H1 (cell line): ENCODE measurements around the gene AKR1C2. TPM values are rescaled to one million over a fixed set of nuclear protein-coding genes. Genes with fewer than 3 reads are reported as not detected.

Experiments used
- CTCF ChIA-PET: fragments of 300-600 bp; sonication (Branson Sonifier 250); formaldehyde crosslinking; loops from one replicate; lab custom pipeline; 2021; ENCODE audit not compliant: partially characterized antibody; lab: Charles Lee
- POLR2A ChIA-PET: fragments of 300-600 bp; sonication (Branson Sonifier 250); formaldehyde crosslinking; loops from one replicate; lab custom pipeline; 2021; ENCODE audit warnings: inconsistent platforms; ENCODE audit not compliant: partially characterized antibody; lab: Charles Lee
- DNase-seq, 2 experiments: peaks; one replicate each; pipeline versions ENCODE4 v3.0.0 to v3.0.0-alpha.2; 2010 to 2022; ENCODE audit warnings: low spot score in 2 of 2, low read depth in 1 of 2, mixed read lengths in 1 of 2
- FAIRE-seq: peaks from 2 replicates; lab custom pipeline; 2011; peaks lifted over from hg19 to GRCh38; lab: Jason Lieb, UNC
- H2AFZ ChIP-seq: 2 replicates; pipeline ENCODE4 v1.8.1; 2012; ENCODE audit warnings: low read length, inconsistent platforms
- H2AK5ac ChIP-seq: 2 replicates; pipeline ENCODE4 v1.6.1; 2013; ENCODE audit warnings: low read depth, low read length
- H2BK120ac ChIP-seq: replicated peaks from 2 replicates; pipeline ENCODE3; 2013; ENCODE audit warnings: low read depth, low read length, inconsistent platforms
- H2BK12ac ChIP-seq: 2 replicates; pipeline ENCODE4 v1.6.1; 2013; ENCODE audit warnings: low read depth, low read length
- H2BK15ac ChIP-seq: 2 replicates; pipeline ENCODE4 v1.6.1; 2013; ENCODE audit warnings: low read length
- H2BK20ac ChIP-seq: 2 replicates; pipeline ENCODE4 v1.6.1; 2013; ENCODE audit warnings: low read length
- H2BK5ac ChIP-seq: 2 replicates; pipeline ENCODE4 v1.6.1; 2013; ENCODE audit warnings: low read depth, low read length
- H3K14ac ChIP-seq: 2 replicates; pipeline ENCODE4 v1.6.1; 2013; ENCODE audit warnings: inconsistent platforms; ENCODE audit not compliant: insufficient read length
- H3K18ac ChIP-seq: 2 replicates; pipeline ENCODE4 v1.6.1; 2013; ENCODE audit warnings: low read length; ENCODE audit errors: extremely low read depth
- H3K23ac ChIP-seq: 2 replicates; pipeline ENCODE4 v1.6.1; 2013; ENCODE audit warnings: inconsistent platforms; ENCODE audit not compliant: insufficient read length
- H3K23me2 ChIP-seq: 2 replicates; pipeline ENCODE4 v1.6.1; 2013; ENCODE audit warnings: low read depth, low read length
- H3K27ac ChIP-seq: 2 replicates; pipeline ENCODE4 v1.6.1; 2011; ENCODE audit warnings: low read depth, low read length, inconsistent platforms
- H3K27me3 ChIP-seq, 4 experiments: replicated peaks in 1 of 4; 1 replicate in 1 of 4; 2 replicates in 3 of 4; pipeline versions ENCODE4 v1.6.1 to v1.8.1; 2011 to 2013; ENCODE audit warnings: low read length in 3 of 4, mild to moderate bottlenecking in 3 of 4, inconsistent platforms in 2 of 4, mixed read lengths in 2 of 4, moderate library complexity in 1 of 4; ENCODE audit not compliant: control insufficient read depth in 3 of 4, insufficient read depth in 3 of 4; ENCODE audit errors: extremely low read depth in 1 of 4
- H3K36me3 ChIP-seq, 4 experiments: 2 replicates each; pipeline versions ENCODE4 v1.6.1 to v1.8.1; 2011 to 2013; ENCODE audit warnings: mild to moderate bottlenecking in 4 of 4, low read length in 3 of 4, moderate library complexity in 2 of 4, control low read depth in 1 of 4, inconsistent platforms in 1 of 4; ENCODE audit not compliant: insufficient read depth in 4 of 4, control insufficient read depth in 2 of 4
- H3K4ac ChIP-seq: replicated peaks from 2 replicates; pipeline ENCODE3; 2013; ENCODE audit warnings: low read length, low read depth, mixed read lengths, inconsistent platforms; ENCODE audit not compliant: insufficient read length
- H3K4me1 ChIP-seq, 4 experiments: replicated peaks in 1 of 4; 1 replicate in 1 of 4; 2 replicates in 3 of 4; pipeline versions ENCODE4 v1.6.1 to v1.8.1; 2011 to 2013; ENCODE audit warnings: low read length in 3 of 4, inconsistent platforms in 2 of 4, mixed read lengths in 1 of 4; ENCODE audit not compliant: insufficient read depth in 4 of 4, control insufficient read depth in 3 of 4
- H3K4me2 ChIP-seq, 2 experiments: 2 replicates each; pipeline versions ENCODE4 v1.6.1 to v1.8.1; 2011 to 2013; ENCODE audit warnings: low read depth in 2 of 2, low read length in 2 of 2, control low read depth in 1 of 2, inconsistent platforms in 1 of 2, mild to moderate bottlenecking in 1 of 2; ENCODE audit not compliant: insufficient read depth in 1 of 2
- H3K4me3 ChIP-seq, 4 experiments: fragments of 200-600, 300-600 bp in 1 of 4; sonication (generic), shearing (Covaris generic), sonication (Bioruptor Twin) in 1 of 4; 2 replicates each; pipeline versions ENCODE4 v1.5.1 to v1.8.1; 2011 to 2016; ENCODE audit warnings: low read length in 4 of 4, low read depth in 3 of 4, control low read depth in 2 of 4, inconsistent platforms in 2 of 4, mild to moderate bottlenecking in 2 of 4, mixed read lengths in 1 of 4, moderate library complexity in 1 of 4; ENCODE audit not compliant: insufficient read depth in 2 of 4; ENCODE audit errors: extremely low read depth in 1 of 4
- H3K56ac ChIP-seq: replicated peaks from 2 replicates; pipeline ENCODE3; 2013; ENCODE audit warnings: low read depth, mild to moderate bottlenecking, mixed read lengths, low read length, inconsistent platforms; ENCODE audit not compliant: insufficient read length
- H3K79me1 ChIP-seq: 2 replicates; pipeline ENCODE4 v1.6.1; 2013; ENCODE audit warnings: low read depth, low read length, control low read depth
- H3K79me2 ChIP-seq, 2 experiments: 2 replicates each; pipeline versions ENCODE4 v1.6.1 to v1.8.1; 2012 to 2013; ENCODE audit warnings: low read length in 2 of 2, mild to moderate bottlenecking in 2 of 2, inconsistent platforms in 1 of 2; ENCODE audit not compliant: insufficient read depth in 2 of 2, control insufficient read depth in 1 of 2
- H3K9ac ChIP-seq, 4 experiments: replicated peaks in 1 of 4; 1 replicate in 1 of 4; 2 replicates in 3 of 4; pipeline versions ENCODE4 v1.6.1 to v1.8.1; 2011 to 2013; ENCODE audit warnings: low read depth in 3 of 4, low read length in 3 of 4, control low read depth in 2 of 4, mild to moderate bottlenecking in 2 of 4, moderate library complexity in 2 of 4, inconsistent platforms in 1 of 4; ENCODE audit errors: extremely low read depth in 1 of 4
- H3K9me3 ChIP-seq, 2 experiments: 2 replicates each; pipeline versions ENCODE4 v1.6.1 to v1.8.1; 2012 to 2013; ENCODE audit warnings: mild to moderate bottlenecking in 2 of 2, moderate library complexity in 2 of 2, control low read depth in 1 of 2, inconsistent platforms in 1 of 2, low read depth in 1 of 2, low read length in 1 of 2, mixed read lengths in 1 of 2; ENCODE audit not compliant: insufficient read depth in 2 of 2
- H4K20me1 ChIP-seq, 2 experiments: replicated peaks in 1 of 2; 2 replicates each; pipeline versions ENCODE3 to v1.8.1; 2011 to 2013; ENCODE audit warnings: inconsistent platforms in 2 of 2, low read length in 2 of 2, mild to moderate bottlenecking in 1 of 2; ENCODE audit not compliant: insufficient read depth in 2 of 2, control insufficient read depth in 1 of 2
- H4K5ac ChIP-seq: 2 replicates; pipeline ENCODE4 v1.6.1; 2013; ENCODE audit warnings: low read length, low read depth, mixed read lengths, inconsistent platforms; ENCODE audit not compliant: insufficient read length
- H4K8ac ChIP-seq: 2 replicates; pipeline ENCODE4 v1.8.0; 2013; ENCODE audit warnings: mild to moderate bottlenecking, moderate library complexity, low read length, inconsistent platforms; ENCODE audit not compliant: insufficient read depth; ENCODE audit errors: extremely low read depth
- H4K91ac ChIP-seq: replicated peaks from 2 replicates; pipeline ENCODE3; 2013; ENCODE audit warnings: low read length, mixed read lengths, inconsistent platforms; ENCODE audit not compliant: insufficient read length
- BACH1 ChIP-seq: IDR thresholded peaks from 2 replicates; pipeline ENCODE4 v1.6.1; 2012; ENCODE audit warnings: low read length, improper control_type of control experiment
- CBX8 ChIP-seq: fragments of 300-800, 300-1000 bp; sonication (generic); IDR thresholded peaks from 2 replicates; pipeline ENCODE4 v1.7.1; 2016; ENCODE audit warnings: low read depth, low read length, borderline replicate concordance
- NRF1 ChIP-seq: IDR thresholded peaks from 2 replicates; pipeline ENCODE4 v1.6.1; 2011; ENCODE audit warnings: mild to moderate bottlenecking, low read depth, low read length, improper control_type of control experiment
- POU5F1 ChIP-seq: IDR thresholded peaks from 2 replicates; pipeline ENCODE4 v1.6.1; 2011; ENCODE audit warnings: low read depth, mild to moderate bottlenecking, low read length, moderate library complexity
- TAF7 ChIP-seq: optimal IDR thresholded peaks from 2 replicates; pipeline ENCODE3; 2011; ENCODE audit warnings: low read depth, mild to moderate bottlenecking, inconsistent platforms, low read length, moderate library complexity, borderline replicate concordance
- YY1 ChIP-seq: IDR thresholded peaks from 2 replicates; pipeline ENCODE4 v1.6.1; 2011; ENCODE audit warnings: low read depth, mild to moderate bottlenecking, low read length
- WGBS, 2 experiments: shearing (Covaris generic) in 1 of 2; methylation state at CpG; one replicate each; pipeline versions ENCODE4 v1.1.6 to v1.1.7; 2013 to 2015; ENCODE audit warnings: low lambda C conversion rate in 2 of 2, mixed read lengths in 2 of 2, inconsistent platforms in 1 of 2, low coverage in 1 of 2, missing lambda C conversion rate in 1 of 2; ENCODE audit not compliant: insufficient replicate concordance in 2 of 2, insufficient coverage in 1 of 2, insufficient read length in 1 of 2; ENCODE audit errors: extremely low coverage in 1 of 2, missing lambda C conversion rate in 1 of 2; 5-methylcytosine and 5-hydroxymethylcytosine counted together
- polyA plus RNA-seq, 7 experiments: library from polyadenylated mRNA; depleted of rRNA in 3 of 7; stranded (reverse) in 5 of 7; unstranded in 2 of 7; fragments of >200 nt in 5 of 7; fragments of 200-250 nt in 2 of 7; gene quantifications; 1 replicate in 5 of 7; 2 replicates in 1 of 7; 4 replicates in 1 of 7; pipeline versions ENCODE4 v1.2.1 to v1.2.3, GENCODE V29; 2011 to 2013; ENCODE audit warnings: missing spikeins in 2 of 7, mixed read lengths in 2 of 7
- total RNA-seq: library from RNA; stranded (reverse); fragmentation: NEBNext Ultra II Directional; extraction: Animal tissue kit (Norgen Biotek cat#: 25700); gene quantifications from 2 replicates; pipeline ENCODE4 v1.2.1, GENCODE V29; 2021
- TF ChIP-seq, protein P1 (sequence below): IDR thresholded peaks from 2 replicates; pipeline ENCODE4 v1.6.1; 2012; ENCODE audit warnings: inconsistent platforms

Gene AKR1C2
- total and polyA plus RNA-seq, 2 of the 8 experiments (the other 6 are each of a cell fraction or from before 2014, with no cell fraction given) = 0.77 to 1.2 TPM

DNA sequence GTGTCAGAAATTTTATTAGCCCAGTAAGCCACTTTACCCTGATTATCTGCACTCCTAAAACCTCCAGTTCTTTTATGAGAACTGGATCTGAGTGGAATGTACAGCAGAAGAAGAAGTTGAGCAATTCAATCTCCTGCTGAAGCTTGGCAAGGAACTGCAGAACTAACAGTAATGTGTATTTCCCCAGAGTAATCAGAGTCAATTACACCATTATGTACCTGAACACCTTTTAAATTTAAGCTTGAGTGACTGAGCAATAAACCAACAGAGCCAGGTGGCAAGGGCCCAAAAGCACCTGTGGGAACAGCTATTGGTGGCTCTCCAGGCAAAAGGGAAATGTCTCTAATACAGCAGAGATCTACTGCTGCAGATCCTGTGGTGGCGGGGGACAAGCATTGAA lies 40.1 kb upstream of the AKR1C2 start:
- H3K27ac ChIP-seq = no peak overlapping the region
- H3K4ac ChIP-seq = no peak overlapping the region
- no peaks in the 10 kb centered on the region for H3K27me3 ChIP-seq
- H2AK5ac ChIP-seq = no peak overlapping the region
- WGBS, 2 experiments = 92% methylated on average over 1 of the region's 1 CpG; no CpG with 5 or more reads in 1 of the 2 experiments
- FAIRE-seq = no peak
- no peaks in the 10 kb centered on the region for H3K23me2 ChIP-seq
- no peaks in the 10 kb centered on the region for H3K79me1 ChIP-seq
- no peaks in the 10 kb centered on the region for H4K20me1 ChIP-seq
- H2BK120ac ChIP-seq = no peak overlapping the region
- no peak overlapping the region for H3K14ac ChIP-seq
- H2AFZ ChIP-seq = no peak overlapping the region
- H2BK5ac ChIP-seq = no peak overlapping the region
- no peaks in the 10 kb centered on the region for H3K4me1 ChIP-seq
- no peak overlapping the region for H3K18ac ChIP-seq
- H3K4me2 ChIP-seq = no peak overlapping the region
- H4K91ac ChIP-seq = no peak overlapping the region
- H3K9me3 ChIP-seq = no peaks in the 10 kb centered on the region; a peak in 2 of 4 replicates
- H2BK15ac ChIP-seq = no peak overlapping the region
- TF ChIP-seq POU5F1 = no peak
- TF ChIP-seq, protein P1, sequence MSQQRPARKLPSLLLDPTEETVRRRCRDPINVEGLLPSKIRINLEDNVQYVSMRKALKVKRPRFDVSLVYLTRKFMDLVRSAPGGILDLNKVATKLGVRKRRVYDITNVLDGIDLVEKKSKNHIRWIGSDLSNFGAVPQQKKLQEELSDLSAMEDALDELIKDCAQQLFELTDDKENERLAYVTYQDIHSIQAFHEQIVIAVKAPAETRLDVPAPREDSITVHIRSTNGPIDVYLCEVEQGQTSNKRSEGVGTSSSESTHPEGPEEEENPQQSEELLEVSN = no peak
- no peak for TF ChIP-seq CBX8
- no peak for TF ChIP-seq YY1
- no peak for TF ChIP-seq TAF7
- TF ChIP-seq BACH1 = no peak
- no peak for TF ChIP-seq NRF1
- TF ChIP-seq, all 59 proteins: peak for 0
- DNase-seq = no peak
- CTCF ChIA-PET = interaction anchor here (1.0 kb wide), 1 partner anchor 51 kb away, joined by 3 read pairs; no protein-coding TSS in a partner anchor
- POLR2A ChIA-PET = no interaction called here
- no peak overlapping the region for H3K23ac ChIP-seq
- H3K9ac ChIP-seq = no peak overlapping the region
- no peak overlapping the region for H3K4me3 ChIP-seq
- no peaks in the 10 kb centered on the region for H3K79me2 ChIP-seq
- H3K36me3 ChIP-seq = no peaks in the 10 kb centered on the region
- no peak overlapping the region for H2BK20ac ChIP-seq
- H2BK12ac ChIP-seq = no peak overlapping the region
- H3K56ac ChIP-seq = no peak overlapping the region
- H4K5ac ChIP-seq = no peak overlapping the region
- H4K8ac ChIP-seq = no peak overlapping the region
